ENCODE data around the gene FOXO3B.
"Not testable (repeated sequence)": the region's sequence is repeated elsewhere in the genome, so short reads cannot be mapped to it uniquely, and the experiment has no call there.

The FOXO3B gene

DNA sequence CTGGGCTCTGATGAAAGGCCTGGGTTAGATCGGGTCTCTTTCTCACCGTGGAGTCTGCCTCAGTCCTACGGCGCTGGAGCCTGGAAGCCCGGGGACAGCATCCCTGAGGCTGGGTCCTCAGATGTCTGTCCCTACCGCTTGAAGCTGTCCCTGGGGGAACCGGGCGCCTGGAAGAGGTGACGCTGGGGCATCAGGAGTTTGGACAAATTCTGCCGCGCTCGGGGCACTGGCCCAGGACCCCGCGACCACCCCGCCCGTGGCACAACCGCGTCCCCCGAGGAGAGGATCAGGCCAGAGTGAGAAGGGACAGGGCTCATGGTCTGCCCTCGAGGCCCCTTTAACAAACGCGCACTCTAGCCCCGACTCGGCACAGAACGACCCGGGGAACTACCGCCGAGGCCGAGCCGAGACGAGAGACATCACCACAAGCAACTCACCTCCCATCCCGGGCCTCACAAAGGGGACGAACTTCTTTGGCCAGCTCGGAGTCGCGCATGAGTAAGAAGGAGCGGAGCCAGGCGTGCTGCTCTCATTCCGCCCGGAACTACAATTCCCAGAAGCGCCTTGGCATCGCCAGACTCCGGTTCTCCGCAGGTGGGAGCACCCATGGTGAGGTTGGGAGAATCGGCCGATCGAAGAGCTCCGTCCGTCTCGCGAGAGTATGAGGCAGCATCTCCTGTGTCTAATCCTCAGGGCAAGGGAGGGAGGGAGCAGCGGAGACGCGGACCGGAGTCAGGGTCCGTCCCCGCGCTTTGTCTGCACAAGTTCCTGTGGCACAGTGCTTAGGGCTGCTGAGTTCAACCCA is at the start of gene FOXO3B:
Gene FOXO3B (minus strand): TSS at position 548 of the 805 bp plus-strand sequence. CDS start 663 bp downstream, outside the sequence.
- in situ Hi-C loops (cut with MboI; ENCODE audit: low sequenced_read_pairs) = not testable (repeated sequence)

DNA sequence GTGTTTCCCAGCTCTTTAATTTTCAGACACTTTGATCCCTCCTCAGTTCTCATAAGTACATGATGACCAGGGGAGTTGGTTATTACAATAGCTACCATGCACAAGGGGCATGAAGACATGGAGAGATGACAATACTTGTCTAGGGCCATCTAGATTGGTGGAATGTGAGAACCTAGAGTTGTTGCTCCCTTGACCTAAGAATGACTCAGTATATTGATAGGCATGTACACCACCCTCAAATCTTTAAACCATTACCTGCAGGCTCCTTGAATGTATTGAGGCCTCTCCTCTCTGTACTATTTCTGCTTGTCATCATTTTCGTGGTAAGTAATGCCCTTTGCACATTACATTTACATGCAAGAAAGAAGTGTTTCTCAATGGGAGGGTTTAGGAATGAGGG is 41.4 kb upstream of the FOXO3B start:
- in situ Hi-C loops (cut with MboI; ENCODE audit: low sequenced_read_pairs) = not testable (repeated sequence)

GRCh38 chr17:18722612-18723011 is 40.5 kb upstream of the FOXO3B start:
- in situ Hi-C loops (cut with MboI; ENCODE audit: low sequenced_read_pairs) = not testable (repeated sequence)

- in situ Hi-C loops (cut with MboI; ENCODE audit: low sequenced_read_pairs) = not testable (repeated sequence)
Observed at GRCh38 chr17:18721775-18722547, 39.8 kb upstream of the FOXO3B start.

DNA sequence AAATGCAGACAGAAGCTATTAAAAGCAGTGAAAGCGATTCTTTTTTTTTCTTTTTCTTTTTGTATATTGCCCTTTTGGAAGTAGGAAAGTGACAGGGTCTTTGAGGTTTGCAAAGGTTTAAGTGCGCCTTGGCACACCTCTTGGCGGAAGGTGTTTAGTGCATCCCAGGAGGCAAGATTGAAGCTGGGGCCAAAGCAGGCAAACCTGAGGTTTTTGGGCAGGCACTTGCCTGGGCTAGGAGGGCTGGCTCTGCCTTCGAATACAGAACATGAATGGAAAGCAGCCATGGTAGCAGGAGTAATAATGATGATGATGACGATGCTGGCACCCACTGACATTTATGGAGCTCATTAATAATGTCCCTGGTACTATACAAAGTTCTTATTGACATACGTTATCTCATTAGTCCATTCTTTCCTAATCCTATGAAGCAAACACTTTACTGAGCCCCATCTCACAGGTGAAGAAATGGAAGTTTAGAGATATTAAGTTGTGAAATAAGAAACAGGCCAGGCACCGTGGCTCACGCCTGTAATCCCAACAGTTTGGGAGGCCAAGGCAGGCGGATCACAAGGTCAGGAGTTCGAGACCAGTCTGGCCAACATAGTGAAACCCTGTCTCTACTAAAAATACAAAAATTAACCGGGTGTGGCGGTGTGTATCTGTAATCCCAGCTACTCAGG is 37.5 kb upstream of the FOXO3B start:
- in situ Hi-C loops (cut with MboI; ENCODE audit: low sequenced_read_pairs) = not testable (repeated sequence)

GRCh38 chr17:18718643-18719427 is 36.7 kb upstream of the FOXO3B start:
- in situ Hi-C loops (cut with MboI; ENCODE audit: low sequenced_read_pairs) = not testable (repeated sequence)

DNA sequence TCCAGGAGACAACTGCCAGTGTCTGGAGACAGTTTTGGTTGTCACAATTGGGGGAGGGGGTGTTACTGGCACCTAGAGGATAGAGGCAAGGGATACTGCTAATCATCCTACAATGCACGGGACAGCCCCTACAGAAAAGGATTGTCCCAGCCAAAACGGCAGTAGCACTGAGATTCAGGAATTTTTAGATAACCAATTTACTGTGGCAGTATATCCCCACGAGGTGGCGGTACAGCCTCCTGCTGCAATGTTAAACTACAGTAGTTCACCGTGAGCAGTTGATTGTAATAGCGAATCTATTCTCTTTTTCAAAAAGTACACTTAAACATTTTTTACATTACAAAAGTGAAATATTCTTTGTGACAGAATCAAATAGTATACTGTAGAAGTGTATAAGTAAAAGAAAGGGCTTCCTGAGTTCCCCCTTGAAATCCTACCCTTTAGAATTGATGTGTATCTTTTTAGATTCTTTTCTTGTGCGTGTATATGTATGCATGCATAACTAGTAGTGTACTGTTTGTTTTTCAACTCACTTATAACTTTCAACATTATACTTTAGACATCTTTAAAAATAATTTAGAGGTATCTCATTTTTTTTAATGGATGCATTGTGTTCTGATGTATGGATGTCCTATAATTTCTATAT is 30.4 kb upstream of the FOXO3B start:
- in situ Hi-C loops (cut with MboI; ENCODE audit: low sequenced_read_pairs) = not testable (repeated sequence)

- in situ Hi-C loops (cut with MboI; ENCODE audit: low sequenced_read_pairs) = not testable (repeated sequence)
Observed at GRCh38 chr17:18708215-18708614, 26.1 kb upstream of the FOXO3B start.

- in situ Hi-C loops (cut with MboI; ENCODE audit: low sequenced_read_pairs) = not testable (repeated sequence)
Observed at GRCh38 chr17:18705955-18706354, 23.8 kb upstream of the FOXO3B start.

DNA sequence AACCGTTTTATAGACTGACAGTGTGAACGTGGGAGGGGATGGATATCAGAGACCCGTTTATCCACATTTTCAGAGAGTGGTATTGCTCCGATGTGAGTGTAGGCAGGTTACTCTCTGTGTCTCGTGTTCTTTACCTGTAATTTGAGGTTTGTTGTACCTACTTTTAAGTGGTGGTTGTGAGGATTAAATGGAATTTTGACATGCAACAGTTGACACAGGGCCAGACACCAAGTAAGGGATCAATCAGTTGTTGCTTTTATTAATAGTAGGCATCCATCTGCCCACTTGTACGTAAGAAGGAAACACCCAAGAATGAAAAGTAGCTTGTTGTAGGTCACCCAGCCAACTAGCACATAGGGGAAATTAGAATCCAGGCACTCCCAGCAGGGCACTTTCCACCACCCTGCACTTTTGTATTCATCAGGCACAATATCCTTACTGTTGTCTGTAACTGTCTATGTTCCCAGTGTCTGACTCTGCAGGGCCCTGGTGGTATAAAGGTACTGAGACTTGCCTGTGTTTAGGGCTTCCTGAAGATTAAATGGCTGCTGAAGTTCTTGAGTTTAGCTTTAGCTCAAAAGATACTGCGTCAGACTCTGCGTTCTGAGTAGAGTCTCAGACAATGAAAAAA is 16.5 kb upstream of the FOXO3B start:
- in situ Hi-C loops (cut with MboI; ENCODE audit: low sequenced_read_pairs) = not testable (repeated sequence)

DNA sequence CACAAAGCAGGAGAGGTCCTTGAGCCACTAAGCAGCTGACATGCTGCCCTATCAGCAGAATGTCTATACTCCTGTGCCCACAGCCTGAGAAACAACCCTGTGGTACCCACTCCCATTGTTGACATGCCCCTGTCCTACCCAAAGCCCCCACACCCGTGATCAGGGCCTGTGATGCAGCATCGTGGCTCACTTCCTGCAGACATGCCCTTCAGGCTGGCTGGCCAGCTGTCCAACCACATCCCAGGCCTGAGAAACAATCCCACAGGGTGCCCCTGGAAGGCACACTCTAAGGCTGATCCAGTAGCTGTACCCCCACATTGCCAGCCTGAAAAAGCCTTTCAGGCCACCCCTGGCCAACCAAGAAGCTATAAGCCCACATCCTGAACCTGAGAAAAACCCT is 13.0 kb upstream of the FOXO3B start:
- in situ Hi-C loops (cut with MboI; ENCODE audit: low sequenced_read_pairs) = not testable (repeated sequence)

DNA sequence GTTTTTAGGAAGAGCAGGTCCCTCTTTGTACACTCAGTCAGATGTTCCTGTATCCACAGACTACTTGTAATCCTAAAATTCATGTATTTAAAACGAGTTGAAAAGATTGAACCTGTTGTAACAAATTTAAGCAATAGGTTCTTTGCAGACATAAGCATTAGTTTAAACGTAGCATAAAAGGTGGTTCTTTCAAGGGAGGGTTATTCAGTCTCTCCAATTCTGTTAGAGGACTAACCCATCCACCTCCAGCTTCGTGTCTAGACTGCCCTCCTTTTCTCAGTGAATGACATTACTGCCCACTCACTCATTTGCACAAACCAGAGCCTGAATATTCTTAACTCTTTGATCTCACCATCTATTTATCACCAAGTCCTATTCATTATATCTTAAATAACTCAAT is 554 bp upstream of the FOXO3B start:
- in situ Hi-C loops (cut with MboI; ENCODE audit: low sequenced_read_pairs) = not testable (repeated sequence)

DNA sequence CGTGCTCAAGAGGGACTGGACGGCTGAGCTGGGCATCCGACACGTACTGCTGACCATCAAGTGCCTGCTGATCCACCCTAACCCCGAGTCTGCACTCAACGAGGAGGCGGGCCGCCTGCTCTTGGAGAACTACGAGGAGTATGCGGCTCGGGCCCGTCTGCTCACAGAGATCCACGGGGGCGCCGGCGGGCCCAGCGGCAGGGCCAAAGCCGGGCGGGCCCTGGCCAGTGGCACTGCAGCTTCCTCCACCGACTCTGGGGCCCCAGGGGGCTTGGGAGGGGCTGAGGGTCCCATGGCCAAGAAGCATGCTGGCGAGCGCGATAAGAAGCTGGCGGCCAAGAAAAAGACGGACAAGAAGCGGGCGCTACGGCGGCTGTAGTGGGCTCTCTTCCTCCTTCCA is 4.7 kb downstream of the FOXO3B start:
- in situ Hi-C loops (cut with MboI; ENCODE audit: low sequenced_read_pairs) = not testable (repeated sequence)

DNA sequence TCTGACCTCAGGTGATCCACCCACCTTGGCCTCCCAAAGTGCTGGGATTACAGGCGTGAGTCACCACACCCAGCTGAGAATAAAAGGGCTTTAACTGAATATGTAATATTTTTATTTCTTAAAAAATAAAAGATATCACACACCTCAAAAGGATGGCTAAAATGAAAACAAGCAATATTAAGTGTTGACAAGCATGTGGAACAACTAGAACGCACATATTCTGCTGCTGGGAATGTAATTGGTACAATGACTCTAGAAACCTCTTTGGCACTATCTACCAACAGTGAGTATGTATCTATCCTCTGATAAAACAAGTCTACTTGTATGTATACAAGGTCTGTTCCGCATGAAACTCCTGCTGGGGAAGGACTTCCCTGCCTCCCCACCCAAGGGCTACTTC is 5.2 kb downstream of the FOXO3B start:
- in situ Hi-C loops (cut with MboI; ENCODE audit: low sequenced_read_pairs) = not testable (repeated sequence)

- in situ Hi-C loops (cut with MboI; ENCODE audit: low sequenced_read_pairs) = not testable (repeated sequence)
Observed at GRCh38 chr17:18672395-18673227, 9.5 kb downstream of the FOXO3B start.

DNA sequence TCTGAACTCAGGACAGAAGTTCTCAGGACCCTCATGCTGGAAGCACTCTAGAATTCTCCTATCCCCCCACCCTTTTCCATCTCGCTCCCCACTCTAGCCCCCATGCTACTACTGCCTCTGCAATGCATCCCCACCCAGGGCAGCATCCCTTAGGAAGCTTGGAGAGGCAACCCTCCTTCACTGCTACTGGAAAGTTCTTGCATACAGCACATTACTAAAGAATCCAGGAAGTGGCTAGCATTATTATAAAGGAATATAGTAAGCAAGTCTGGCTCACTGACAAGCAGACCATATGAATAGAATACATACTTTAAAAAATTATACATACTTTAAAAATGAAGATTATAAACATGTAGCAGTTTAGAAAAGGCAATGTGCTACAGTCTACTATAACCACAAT is 13.5 kb downstream of the FOXO3B start:
- in situ Hi-C loops (cut with MboI; ENCODE audit: low sequenced_read_pairs) = not testable (repeated sequence)

GRCh38 chr17:18667535-18667934 is 14.6 kb downstream of the FOXO3B start:
- in situ Hi-C loops (cut with MboI; ENCODE audit: low sequenced_read_pairs) = not testable (repeated sequence)

DNA sequence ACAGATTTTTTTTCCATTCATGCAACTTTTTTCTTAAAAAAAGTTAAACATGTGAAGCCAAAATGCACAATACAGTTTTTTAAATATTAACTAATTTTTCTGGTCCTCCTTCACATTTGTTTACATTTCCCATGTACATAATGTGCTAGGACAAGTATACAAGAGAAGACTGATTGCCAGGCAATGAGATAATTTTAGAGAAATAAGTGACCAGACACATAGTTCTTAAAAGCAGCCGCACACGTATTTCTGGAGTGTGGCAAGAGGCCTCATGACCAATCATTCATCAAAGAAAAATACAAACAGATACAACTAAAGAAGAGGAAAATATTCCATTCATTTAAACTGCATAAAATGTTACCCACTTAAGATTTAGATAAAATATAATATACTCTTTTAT is 15.8 kb downstream of the FOXO3B start:
- in situ Hi-C loops (cut with MboI; ENCODE audit: low sequenced_read_pairs) = not testable (repeated sequence)

Measured in hTERT RPE-1 (cell line).